SK-N-SH treated with all-trans-retinoic acid at 6 μM for 48 hours (cell line): ENCODE measurements around the gene PXT1.

ENCODE experiments used
- ATAC-seq: fragments of 200-7000 bp; cut with Tn5 transposase; 3 replicates; pipeline ENCODE4 v1.9.1; 2020; ENCODE audit warnings: mild to moderate bottlenecking, moderate library complexity
- ARNTL ChIP-seq: fragments of 450-650 bp; formaldehyde crosslinking; IDR thresholded peaks from 2 replicates; pipeline ENCODE4 v1.5.0; 2020; ENCODE audit warnings: low read depth, mild to moderate bottlenecking, moderate library complexity, borderline replicate concordance
- BACH2 ChIP-seq: fragments of 250-450 bp; sonication (Bioruptor Pico); IDR thresholded peaks from 2 replicates; pipeline ENCODE4 v1.9.0; 2021; ENCODE audit warnings: mild to moderate bottlenecking, borderline replicate concordance
- CREB5 ChIP-seq: fragments of 250-450 bp; sonication (Bioruptor Pico); IDR thresholded peaks from 2 replicates; pipeline ENCODE4 v1.5.1; 2020; ENCODE audit warnings: low read depth, mild to moderate bottlenecking, moderate library complexity
- CSRNP3 ChIP-seq: fragments of 250-450 bp; sonication (Bioruptor Pico); IDR thresholded peaks from 2 replicates; pipeline ENCODE4 v1.5.1; 2021; ENCODE audit warnings: mild to moderate bottlenecking, moderate library complexity
- ESRRG ChIP-seq: fragments of 250-450 bp; sonication (Bioruptor Pico); IDR thresholded peaks from 2 replicates; pipeline ENCODE4 v1.6.1; 2021; ENCODE audit warnings: mild to moderate bottlenecking
- ISL1 ChIP-seq: fragments of 250-450 bp; sonication (Bioruptor Pico); IDR thresholded peaks from 2 replicates; pipeline ENCODE4 v2.1.2; 2022; ENCODE audit warnings: mild to moderate bottlenecking, moderate library complexity
- OSR1 ChIP-seq: fragments of 250-450 bp; sonication (Bioruptor Pico); IDR thresholded peaks from 2 replicates; pipeline ENCODE4 v1.8.0; 2022; ENCODE audit warnings: moderate library complexity, mild to moderate bottlenecking, inconsistent platforms
- PATZ1 ChIP-seq: fragments of 250-450 bp; sonication (Bioruptor Pico); IDR thresholded peaks from 2 replicates; pipeline ENCODE4 v1.8.0; 2020; ENCODE audit warnings: mild to moderate bottlenecking, moderate library complexity, borderline replicate concordance
- POU6F1 ChIP-seq: fragments of 250-450 bp; sonication (Bioruptor Pico); IDR thresholded peaks from 2 replicates; pipeline ENCODE4 v1.8.0; 2021; ENCODE audit warnings: low read depth, mild to moderate bottlenecking, moderate library complexity, borderline replicate concordance
- PPARA ChIP-seq: fragments of 250-450 bp; sonication (Bioruptor Pico); IDR thresholded peaks from 2 replicates; pipeline ENCODE4 v1.5.0; 2020; ENCODE audit warnings: mild to moderate bottlenecking, borderline replicate concordance
- RARB ChIP-seq: fragments of 250-450 bp; sonication (Bioruptor Pico); IDR thresholded peaks from 2 replicates; pipeline ENCODE4 v1.8.0; 2021; ENCODE audit warnings: mild to moderate bottlenecking, moderate library complexity
- SNAI2 ChIP-seq: fragments of 250-450 bp; sonication (Bioruptor Pico); IDR thresholded peaks from 2 replicates; pipeline ENCODE4 v1.5.0; 2020; ENCODE audit warnings: mild to moderate bottlenecking, moderate library complexity
- TCF4 ChIP-seq: fragments of 250-450 bp; sonication (Bioruptor Pico); IDR thresholded peaks from 2 replicates; pipeline ENCODE4 v1.8.0; 2021; ENCODE audit warnings: mild to moderate bottlenecking, moderate library complexity, borderline replicate concordance
- TOX ChIP-seq: fragments of 250-450 bp; sonication (Bioruptor Pico); IDR thresholded peaks from 2 replicates; pipeline ENCODE4 v1.8.0; 2021; ENCODE audit warnings: mild to moderate bottlenecking, moderate library complexity, borderline replicate concordance
- ZC3H10 ChIP-seq: fragments of 250-450 bp; sonication (Bioruptor Pico); IDR thresholded peaks from 2 replicates; pipeline ENCODE4 v1.5.1; 2021; ENCODE audit warnings: mild to moderate bottlenecking, moderate library complexity
- ZFP3 ChIP-seq: fragments of 250-450 bp; sonication (Bioruptor Pico); IDR thresholded peaks from 2 replicates; pipeline ENCODE4 v1.5.0; 2020; ENCODE audit warnings: mild to moderate bottlenecking, moderate library complexity
- ZFP30 ChIP-seq: fragments of 450-650 bp; formaldehyde crosslinking; IDR thresholded peaks from 2 replicates; pipeline ENCODE4 v1.5.0; 2022; ENCODE audit warnings: mild to moderate bottlenecking, moderate library complexity
- ZNF8 ChIP-seq: fragments of 450-650 bp; formaldehyde crosslinking; IDR thresholded peaks from 2 replicates; pipeline ENCODE4 v1.5.0; 2020; ENCODE audit warnings: mild to moderate bottlenecking, moderate library complexity

PXT1 gene

GRCh38 chr6:36404164-36404563 is 38.5 kb downstream of the PXT1 start:
- TF ChIP-seq ESRRG (CRISPR knock-in tag) (no peak), PPARA (no peak), ZFP30 (CRISPR knock-in tag) (no peak), SNAI2 (CRISPR knock-in tag) (no peak)
- no peak for ATAC-seq

- ATAC-seq: no peak
- TF ChIP-seq PATZ1 (CRISPR knock-in tag) (no peak), ZNF8 (CRISPR knock-in tag) (no peak), ZFP30 (CRISPR knock-in tag) (no peak), ISL1 (CRISPR knock-in tag) (no peak)
These were observed 40.2 kb downstream of the PXT1 start for GRCh38 chr6:36402481-36402880.

GRCh38 chr6:36399970-36400369 is 42.7 kb downstream of the PXT1 start:
- TF ChIP-seq CSRNP3 (CRISPR knock-in tag) (no peak), ZC3H10 (CRISPR knock-in tag) (no peak), ZNF8 (CRISPR knock-in tag) (no peak), BACH2 (CRISPR knock-in tag) (no peak)
- ATAC-seq: no peak

GRCh38 chr6:36392621-36393020 is 50.0 kb downstream of the PXT1 start:
- no peak for TF ChIP-seq OSR1
- TF ChIP-seq CREB5 (CRISPR knock-in tag): no peak
- TF ChIP-seq BACH2 (CRISPR knock-in tag): no peak
- TF ChIP-seq TOX (CRISPR knock-in tag): no peak
- TF ChIP-seq, all 23 proteins: peak for 0
- ATAC-seq: no peak

GRCh38 chr6:36389353-36389752 is 53.3 kb downstream of the PXT1 start:
- TF ChIP-seq ARNTL (CRISPR knock-in tag) (no peak), RARB (no peak), TCF4 (CRISPR knock-in tag) (no peak), ISL1 (CRISPR knock-in tag) (no peak), TOX (CRISPR knock-in tag) (no peak)
- no peak for ATAC-seq

- ATAC-seq: peak; percentile 45
- TF ChIP-seq ZFP3 (CRISPR knock-in tag) (no peak), POU6F1 (CRISPR knock-in tag) (no peak), ZC3H10 (CRISPR knock-in tag) (no peak), ARNTL (CRISPR knock-in tag) (no peak)
- TF ChIP-seq, all 23 proteins: peak for 0
These were observed 55.0 kb downstream of the PXT1 start, which contains the start of gene ETV7 for GRCh38 chr6:36387440-36388303. TSS of gene ETV7 (minus strand) at chr6:36387669. CDS start at chr6:36387541, 128 bp downstream.
